ENCODE measurements around the gene FGFRL1. TPM values are rescaled to one million over a fixed set of nuclear protein-coding genes. Genes with fewer than 3 reads are reported as not detected.

FGFRL1 gene
- total RNA-seq, 1 experiment from 2014 or later: 62.9 TPM

GRCh38 chr4:1036976-1037810 is 25.8 kb downstream of the FGFRL1 start:
- DNase-seq (ENCODE audit: low read depth): no peak

GRCh38 chr4:1038948-1039492 is 27.6 kb downstream of the FGFRL1 start:
- DNase-seq (ENCODE audit: low read depth): no peak

- no peak for DNase-seq (ENCODE audit: low read depth)
These were observed 28.3 kb downstream of the FGFRL1 start for GRCh38 chr4:1039493-1040343.

GRCh38 chr4:1040344-1041146 is 29.1 kb downstream of the FGFRL1 start:
- no peak for DNase-seq (ENCODE audit: low read depth)

GRCh38 chr4:1041147-1041935 is 29.9 kb downstream of the FGFRL1 start:
- DNase-seq (ENCODE audit: low read depth): no peak

- no peak for DNase-seq (ENCODE audit: low read depth)
These were observed 30.5 kb downstream of the FGFRL1 start for GRCh38 chr4:1041936-1042330.

GRCh38 chr4:1042352-1043055 is 31.1 kb downstream of the FGFRL1 start:
- DNase-seq (ENCODE audit: low read depth): no peak

GRCh38 chr4:1043162-1043561 is 31.7 kb downstream of the FGFRL1 start:
- DNase-seq (ENCODE audit: low read depth): no peak

- DNase-seq (ENCODE audit: low read depth): peak; percentile 99
These were observed 32.4 kb downstream of the FGFRL1 start for GRCh38 chr4:1043651-1044468.

GRCh38 chr4:1044469-1045192 is 33.2 kb downstream of the FGFRL1 start:
- DNase-seq (ENCODE audit: low read depth): no peak

GRCh38 chr4:1045193-1045594 is 33.8 kb downstream of the FGFRL1 start:
- DNase-seq (ENCODE audit: low read depth): no peak

- no peak for DNase-seq (ENCODE audit: low read depth)
These were observed 34.3 kb downstream of the FGFRL1 start for GRCh38 chr4:1045595-1046201.

GRCh38 chr4:1046581-1047011 is 35.2 kb downstream of the FGFRL1 start:
- DNase-seq (ENCODE audit: low read depth): peak; percentile 56

GRCh38 chr4:1047106-1047975 is 35.9 kb downstream of the FGFRL1 start:
- no peak for DNase-seq (ENCODE audit: low read depth)

GRCh38 chr4:1047976-1048772 is 36.7 kb downstream of the FGFRL1 start:
- DNase-seq (ENCODE audit: low read depth): no peak

Measured in HT1080 (cell line).